Activated CD4-positive, alpha-beta T cell treated with anti-CD3 and anti-CD28 coated beads, Interleukin-2, amount 50 U/mL, for 24 hours (primary cell): ENCODE results near the gene AIFM3.
"Not testable (repeated sequence)": the region's sequence is repeated elsewhere in the genome, so short reads cannot be mapped to it uniquely, and the experiment has no call there.

Source experiments
- DNase-seq, 2 donors: peaks; one replicate each; pipeline ENCODE4 v3.0.0-alpha.2; 2020; ENCODE audit warnings: low read depth in 1 of 2, low spot score in 1 of 2

AIFM3 gene

DNA sequence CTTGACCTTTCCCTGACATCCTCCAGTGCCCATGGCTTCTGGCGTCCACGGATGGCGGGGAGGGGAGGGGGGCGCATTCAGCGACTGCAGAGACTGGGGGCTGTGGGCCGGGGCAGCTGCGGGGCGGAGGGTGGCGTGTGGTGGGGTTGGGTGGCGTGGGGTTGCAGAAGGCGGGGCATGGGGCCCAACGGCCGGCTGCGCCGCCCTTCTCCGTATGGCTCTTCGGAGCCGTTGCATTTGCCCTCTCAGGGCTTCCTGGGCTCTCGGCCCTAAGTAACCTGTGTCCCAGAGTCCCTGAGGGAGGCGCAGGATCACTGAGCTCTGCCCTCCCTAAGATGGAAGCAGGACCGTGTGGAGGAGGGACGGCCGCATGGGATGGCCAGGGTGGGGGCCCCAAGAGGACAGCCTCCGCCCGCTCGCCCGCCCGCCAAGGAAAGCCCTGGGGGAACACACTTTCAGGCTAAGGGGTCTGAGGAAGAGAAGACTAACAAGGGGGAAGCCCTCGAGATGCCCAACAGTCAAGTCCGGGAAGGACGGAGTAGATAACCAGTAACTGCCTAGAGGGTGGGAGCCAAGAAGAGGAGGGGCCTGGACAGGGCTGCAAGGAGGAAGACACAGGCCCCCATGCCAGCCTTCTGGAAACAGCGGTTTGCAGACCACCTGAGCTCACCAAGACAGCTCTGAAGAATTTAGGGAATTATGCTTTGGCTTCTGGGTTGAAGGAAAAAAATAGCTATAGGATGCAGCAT is 9.2 kb upstream of the AIFM3 start:
- DNase-seq = no peak

DNA sequence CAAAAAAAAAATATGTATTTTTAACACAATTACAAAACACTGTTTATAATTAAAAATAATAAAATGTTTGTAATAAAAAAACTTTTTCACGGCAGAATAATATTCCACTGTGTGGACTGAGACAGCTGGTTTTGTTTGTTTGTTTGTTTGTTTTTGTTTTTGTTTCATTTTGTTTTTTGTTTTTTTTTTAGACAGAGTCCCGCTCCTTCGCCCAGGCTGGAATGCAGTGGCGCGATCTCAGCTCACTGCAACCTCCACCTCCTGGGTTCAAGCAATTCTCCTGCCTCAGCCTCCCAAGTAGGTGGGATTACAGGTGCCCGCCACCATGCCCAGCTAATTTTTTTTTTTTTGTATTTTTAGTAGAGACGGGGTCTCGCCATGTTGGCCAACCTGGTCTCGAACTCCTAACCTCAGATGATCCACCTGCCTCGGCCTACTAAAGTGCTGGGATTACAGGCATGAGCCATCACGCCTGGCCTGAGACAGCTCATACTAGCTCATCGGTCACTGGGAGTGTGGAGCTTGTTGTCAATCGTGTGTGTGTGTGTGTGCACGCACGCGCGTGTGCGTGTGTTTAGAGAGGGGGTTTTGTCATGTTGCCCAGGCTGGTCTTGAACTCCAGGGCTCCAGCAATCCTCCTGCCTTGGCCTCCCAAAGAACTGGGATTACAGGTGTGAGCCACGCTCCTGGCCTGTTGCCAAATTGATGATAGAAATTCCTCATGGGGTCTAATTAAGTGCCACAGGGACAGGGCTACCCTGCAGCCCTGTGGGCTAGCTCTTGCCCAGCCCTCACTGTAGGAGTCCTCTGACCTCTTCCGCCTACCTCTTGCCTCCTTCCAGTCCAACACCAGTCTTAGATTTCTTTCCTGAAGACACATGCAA is 7.2 kb upstream of the AIFM3 start:
- DNase-seq = no peak

DNA sequence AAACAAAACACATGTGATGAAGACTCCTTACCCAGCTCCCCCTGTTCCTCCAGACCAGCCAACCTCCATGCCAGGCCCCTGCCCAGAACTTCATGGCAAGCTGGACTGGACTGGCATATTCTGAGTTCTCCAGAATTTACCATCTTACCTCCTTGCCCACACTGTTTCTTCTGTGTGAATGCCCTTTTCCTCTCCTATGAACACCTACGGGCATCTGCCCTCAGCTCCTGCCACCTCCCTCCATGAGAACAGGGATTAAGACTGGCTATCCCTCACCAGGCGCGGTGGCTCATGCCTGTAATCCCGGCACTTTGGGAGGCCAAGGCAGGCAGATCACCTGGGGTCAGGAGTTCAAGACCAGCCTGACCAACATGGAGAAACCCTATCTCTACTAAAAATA is 6.4 kb upstream of the AIFM3 start:
- DNase-seq = no peak

DNA sequence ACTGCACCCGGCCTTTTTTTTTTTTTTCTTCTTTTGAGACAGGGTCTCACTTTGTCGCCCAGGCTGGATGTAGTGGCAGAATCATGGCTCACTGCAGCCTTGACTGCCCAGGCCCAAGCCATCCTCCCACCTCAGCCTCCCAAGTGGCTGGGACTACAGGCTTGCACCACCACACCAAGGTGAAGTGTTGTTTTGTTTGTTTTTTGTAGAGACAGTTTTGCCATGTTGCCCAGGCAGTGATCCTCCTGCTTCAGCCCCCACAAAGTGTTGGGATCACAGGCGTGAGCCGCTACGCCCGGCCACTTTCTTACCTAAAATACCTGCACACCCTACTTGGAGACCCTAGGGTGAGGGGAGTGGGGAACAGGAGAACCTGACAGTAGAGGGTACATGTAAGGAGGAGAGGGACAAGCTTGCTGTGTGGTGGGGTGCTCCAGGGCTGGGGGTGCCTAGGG is 4.5 kb upstream of the AIFM3 start:
- no peak for DNase-seq

DNA sequence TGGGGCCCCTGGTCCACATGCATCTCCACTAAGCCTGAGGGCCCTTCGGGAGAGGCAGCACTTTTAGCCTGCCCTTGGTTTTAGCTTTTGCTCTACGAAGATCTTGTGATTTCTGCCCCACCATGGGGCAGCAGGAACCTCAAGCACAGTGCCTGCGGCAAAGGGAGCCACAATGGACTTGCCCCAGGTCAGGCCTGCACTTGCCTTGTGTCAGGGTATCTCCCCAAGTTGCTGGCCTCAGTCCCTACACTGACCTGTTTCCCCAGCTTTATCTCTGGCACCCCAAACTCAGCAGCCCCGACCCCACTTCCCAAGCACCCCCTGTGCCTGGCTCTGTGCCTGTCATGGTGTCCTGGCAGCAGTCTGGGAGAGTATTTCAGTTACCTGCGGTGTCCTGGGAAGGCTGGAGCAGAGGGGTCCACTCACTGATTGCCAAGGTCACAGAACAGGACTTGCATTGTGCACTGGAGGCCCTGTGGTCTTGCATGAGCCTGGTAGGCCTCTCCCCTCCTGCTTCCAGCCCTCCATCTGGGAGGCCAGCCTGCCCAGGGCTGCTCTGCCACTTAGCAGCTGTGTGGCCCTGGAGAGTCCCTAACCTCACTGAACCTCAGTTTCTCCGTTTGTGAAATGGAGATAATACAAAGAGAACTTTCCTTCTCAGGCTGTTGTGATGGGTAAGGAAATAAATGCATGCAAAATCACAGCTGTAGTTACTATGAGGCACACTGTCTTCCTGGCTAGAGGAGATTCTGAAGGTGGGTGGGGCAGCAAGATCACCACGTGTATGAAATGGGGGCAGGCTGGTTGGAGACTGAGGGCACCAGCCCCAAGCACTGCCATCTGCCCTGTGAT is 3.6 kb upstream of the AIFM3 start:
- DNase-seq = no peak

DNA sequence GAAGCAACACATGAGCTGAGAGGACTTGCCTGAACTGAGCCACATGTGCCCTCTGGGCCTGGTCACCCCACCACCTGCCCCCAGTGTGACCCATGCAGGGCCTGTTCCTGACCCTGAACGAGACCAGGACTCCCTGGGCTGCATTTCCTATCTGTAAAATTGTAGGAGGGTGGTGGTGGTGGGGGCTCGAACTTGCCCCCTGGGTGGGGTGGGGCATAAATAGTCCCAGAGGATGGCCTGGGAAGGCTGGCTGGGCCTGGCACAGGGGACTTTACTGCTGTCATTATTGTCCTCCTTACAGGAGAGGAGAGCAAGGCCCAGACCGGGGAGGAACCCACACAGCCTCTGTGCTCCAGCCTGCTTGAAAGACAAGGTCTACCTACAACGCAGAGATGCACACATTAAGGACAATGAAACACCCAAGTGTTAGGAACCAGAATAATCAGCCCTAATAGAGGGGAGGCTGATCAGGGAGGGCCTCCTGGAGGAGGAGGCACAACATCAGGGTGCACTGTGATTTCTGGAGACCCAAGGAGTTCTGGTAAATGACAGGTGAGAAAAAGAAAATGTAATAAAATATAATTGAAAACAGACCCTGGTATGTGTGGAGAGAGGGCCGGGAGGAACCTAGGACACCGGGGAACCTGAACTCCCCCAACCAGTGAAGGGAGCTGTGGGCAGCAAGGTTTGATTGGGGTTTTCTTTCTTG is 2.8 kb upstream of the AIFM3 start:
- DNase-seq = no peak

DNA sequence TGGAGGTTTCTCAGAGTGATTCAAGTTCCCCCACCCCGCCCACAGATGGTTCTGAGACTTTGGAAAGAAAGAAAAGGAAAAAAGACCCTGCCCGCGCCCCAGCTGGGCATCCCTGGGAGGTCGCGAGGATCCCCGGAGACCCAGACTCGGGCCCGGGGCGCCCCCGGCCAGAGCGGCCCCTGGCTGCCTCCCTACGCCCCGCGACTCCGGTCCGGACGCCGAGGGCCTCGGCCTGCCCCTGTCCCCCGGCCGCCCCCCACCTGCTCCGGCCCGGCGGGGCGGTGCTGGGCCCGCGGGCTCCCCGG is 2.3 kb upstream of the AIFM3 start:
- no peak for DNase-seq

DNA sequence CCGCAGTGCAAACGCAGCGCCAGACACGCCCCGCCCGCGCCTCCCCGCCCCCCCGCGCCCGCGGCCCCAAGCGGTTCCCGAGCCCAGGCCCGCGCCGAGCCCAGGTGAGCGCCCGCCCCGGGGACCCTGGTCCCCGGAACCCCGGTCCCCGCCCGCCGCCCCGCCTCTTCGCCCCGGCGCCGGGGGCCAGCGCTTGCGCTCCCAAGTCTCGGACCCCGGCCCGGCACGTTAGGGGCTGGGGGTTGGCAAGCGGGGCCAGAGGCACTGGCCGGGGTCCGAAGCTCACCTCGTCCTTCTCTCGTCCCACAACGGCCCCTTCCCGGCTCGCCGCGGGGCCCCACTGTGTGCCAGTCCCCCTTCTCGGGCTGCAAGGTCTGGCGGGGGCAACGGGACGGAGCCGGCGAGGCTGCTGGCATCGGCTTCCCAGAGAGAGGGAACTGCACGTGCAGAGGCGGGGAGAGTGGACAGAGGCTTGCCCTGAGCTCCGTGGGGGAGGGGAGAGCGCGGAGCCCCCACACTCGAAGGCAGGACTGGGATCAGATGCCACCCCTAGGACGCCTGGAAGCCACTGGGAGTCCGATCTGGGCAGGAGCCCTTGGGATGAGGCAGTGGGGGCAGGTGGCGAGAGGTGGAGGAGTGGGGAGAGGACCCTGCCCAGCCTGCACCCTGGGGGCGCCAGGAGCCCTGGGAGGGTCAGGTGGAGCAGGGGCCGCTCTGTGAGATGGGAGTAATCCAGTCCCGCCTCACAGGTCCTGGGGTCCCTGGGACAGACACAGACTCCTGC is 1.8 kb upstream of the AIFM3 start:
- DNase-seq = no peak

DNA sequence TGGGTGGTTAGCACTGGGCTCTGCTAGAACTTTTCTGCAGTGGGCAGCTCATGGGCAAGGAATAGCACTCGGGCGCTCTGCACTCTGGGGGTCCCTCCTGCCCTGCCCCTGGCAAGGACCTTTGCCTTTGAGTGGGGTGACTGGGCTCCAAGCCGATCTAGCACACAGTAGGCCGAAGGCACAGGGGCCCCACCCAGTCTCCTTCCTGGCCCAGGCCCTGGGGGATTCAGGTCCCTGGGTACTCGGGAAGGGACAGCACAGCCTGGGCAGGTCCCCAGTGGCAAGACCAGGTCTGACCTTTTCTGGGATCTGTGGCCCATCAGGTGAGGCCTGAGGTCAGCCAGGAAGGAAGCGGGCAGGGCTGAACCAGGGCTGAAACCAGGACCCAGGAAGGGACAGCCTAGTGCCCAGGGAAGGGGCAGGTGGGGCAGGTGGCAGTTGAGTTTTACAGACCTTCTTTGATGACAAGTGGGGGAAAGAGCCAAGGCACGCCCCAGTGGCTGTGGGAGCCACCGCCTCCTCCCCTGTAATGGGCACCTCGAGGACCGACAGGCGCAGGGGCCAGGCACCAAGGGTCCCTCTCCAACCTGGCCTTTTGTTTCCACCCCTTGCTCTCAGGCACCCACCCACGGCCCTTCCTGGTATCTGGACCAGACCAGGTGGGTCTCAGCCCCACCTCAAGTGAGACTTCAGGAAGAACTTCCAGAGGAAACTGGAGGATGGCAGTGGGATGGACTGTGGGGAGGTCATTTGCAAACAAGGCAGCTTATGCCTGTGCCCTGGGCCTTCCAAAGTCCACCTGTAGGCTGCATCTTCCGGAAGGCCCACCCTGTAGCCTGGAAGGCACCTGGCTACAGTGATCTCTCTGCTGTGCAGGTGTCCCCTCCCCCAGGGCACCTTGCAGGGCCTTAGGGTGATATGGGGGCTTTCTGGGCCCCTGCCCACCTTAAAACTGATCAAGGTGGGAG is 883 bp upstream of the AIFM3 start:
- DNase-seq = no peak

DNA sequence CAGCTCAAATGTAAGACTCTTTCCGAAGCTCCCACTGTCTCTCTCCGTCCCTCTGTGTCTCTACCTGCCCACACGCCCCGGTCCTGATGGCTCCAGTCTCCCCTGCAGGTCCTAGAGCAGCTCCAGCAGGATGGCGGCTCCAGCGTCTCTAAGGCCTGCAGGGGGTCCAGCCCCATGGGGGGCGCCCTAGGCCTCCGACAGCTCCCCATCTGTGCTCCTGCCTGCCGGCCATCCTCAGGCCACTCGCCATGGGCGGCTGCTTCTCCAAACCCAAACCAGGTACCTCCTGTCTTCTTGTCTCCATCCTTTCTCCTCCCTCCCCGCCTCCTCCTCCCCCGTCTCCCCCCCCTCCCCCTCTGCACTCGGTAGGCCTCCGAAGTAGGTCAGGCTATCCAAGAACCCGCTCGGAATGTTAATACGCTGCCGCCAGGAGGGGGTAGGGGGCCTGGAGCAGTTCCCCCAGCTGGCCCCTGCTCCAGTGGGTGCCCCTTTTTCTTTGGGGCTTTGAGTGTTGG is 699 bp downstream of the AIFM3 start:
- no peak for DNase-seq

DNA sequence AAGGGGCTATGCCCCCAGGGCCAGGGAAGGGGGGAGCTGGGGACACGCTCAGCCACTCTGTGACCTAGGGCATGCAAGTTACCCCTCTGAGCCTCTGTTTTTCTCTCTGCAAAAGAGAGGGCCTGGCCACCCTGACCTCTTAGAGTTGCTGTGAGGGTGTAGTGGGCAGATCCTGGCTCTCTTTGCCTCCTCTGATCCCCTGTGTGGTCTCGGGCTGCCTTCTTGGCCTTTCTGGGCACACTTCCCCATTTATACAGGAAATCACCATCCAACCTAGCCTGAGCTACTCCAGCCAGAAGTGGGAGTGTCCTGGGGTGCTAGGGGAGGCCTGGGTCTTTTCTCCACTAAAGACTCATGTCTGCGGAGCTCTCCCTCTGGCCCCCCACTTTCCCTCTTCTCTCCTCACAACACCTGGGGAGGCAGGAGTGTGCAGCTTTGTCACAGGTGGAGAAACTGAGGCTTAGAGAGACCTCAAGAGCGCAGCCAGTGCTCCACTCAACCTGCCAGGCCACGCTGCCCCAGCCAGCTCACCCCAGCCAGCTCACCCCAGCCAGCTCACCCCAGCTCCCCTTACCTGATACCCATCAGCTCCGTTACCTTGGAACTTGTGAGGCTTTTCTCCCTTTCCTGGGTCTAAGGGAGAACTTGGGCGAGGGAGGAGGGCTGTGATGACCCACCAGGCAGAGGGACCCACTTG is 1.4 kb downstream of the AIFM3 start:
- DNase-seq = no peak

DNA sequence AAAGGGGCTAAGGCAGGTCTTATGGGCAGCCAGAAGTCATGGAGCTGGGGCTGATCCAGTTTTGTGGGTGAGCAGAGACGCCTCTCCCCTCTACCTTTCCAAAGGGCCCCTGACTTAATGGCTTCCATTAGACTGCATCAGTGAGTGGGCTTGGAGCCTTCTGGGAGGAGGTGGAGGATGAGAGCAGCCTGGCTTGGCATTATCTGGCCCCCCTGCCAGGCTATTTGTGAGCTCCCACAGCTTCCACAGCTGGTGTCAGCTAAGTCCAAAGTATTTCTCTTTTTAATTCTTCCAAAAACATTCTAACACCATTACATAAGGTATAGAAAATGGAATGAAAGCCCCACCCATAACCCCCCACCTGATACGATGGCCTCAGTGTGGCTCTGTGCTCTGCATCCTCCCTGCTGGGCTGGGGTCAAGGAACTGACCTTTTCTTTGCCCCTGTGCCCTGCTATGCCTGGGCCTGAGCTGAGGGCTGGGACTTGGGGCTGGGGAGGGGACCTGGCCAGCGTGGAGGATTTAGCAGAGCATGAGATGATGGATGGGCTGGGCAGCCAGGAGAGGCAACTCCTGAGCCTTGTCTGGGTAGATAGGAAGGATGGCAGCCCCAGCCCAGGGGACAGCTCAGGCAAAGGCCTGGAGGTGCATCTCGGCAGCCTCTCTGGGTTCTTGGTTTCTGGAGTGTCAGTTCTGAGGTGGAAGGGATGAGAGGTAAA is 4.0 kb downstream of the AIFM3 start:
- DNase-seq = no peak

DNA sequence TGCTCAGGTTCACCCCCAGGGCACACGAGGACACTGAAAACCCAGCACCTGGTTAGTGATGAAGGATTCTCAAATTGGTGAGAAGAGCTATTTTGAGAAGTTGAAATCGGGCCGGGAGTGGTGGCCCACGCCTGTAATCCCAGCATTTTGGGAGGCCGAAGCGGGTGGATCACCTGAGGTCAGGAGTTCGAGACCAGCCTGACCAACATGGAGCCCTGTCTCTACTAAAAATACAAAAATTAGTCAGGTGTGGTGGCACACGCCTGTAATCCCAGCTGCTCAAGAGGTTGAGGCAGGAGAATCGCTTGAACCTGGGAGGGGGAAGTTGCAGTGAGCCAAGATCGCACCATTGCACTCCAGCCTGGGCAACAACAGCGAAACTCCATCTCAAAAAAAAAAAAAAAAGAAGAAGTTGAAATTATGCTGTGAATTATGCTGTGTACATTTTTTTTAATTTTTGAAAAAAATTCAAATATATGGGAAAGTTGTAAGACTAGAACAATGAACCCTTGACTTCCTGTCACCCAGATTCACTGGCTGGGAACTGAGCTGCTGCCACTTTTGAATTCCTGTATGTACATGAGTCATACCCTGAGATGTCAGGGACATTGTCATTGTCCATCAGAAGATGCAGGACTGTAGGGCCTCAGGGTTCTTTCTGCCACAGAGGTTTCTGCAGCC is 5.1 kb downstream of the AIFM3 start:
- DNase-seq = not testable (repeated sequence)

DNA sequence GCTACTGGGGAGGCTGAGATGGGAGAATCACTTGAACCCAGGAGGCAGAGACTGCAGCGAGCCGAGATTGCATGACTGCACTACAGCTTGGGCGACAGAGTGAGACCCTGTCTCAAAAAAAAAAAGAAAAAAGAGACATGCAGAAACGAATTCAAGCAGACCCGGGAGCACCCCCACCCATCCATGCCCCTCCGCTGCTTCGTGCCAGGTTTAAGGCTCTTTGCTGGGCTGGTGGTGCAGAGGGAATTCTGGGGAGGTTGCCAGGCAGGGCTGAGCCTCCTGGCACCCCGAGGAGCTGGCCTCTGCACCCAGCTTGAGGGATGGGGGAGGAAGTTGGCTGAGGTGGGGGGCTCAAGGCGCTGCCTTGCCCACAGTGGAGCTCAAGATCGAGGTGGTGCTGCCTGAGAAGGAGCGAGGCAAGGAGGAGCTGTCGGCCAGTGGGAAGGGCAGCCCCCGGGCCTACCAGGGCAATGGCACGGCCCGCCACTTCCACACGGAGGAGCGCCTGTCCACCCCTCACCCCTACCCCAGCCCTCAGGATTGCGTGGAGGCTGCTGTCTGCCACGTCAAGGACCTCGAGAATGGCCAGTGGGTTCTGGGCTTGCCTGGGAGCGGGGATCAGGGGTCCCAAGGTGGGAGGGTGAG is 6.0 kb downstream of the AIFM3 start:
- no peak for DNase-seq

DNA sequence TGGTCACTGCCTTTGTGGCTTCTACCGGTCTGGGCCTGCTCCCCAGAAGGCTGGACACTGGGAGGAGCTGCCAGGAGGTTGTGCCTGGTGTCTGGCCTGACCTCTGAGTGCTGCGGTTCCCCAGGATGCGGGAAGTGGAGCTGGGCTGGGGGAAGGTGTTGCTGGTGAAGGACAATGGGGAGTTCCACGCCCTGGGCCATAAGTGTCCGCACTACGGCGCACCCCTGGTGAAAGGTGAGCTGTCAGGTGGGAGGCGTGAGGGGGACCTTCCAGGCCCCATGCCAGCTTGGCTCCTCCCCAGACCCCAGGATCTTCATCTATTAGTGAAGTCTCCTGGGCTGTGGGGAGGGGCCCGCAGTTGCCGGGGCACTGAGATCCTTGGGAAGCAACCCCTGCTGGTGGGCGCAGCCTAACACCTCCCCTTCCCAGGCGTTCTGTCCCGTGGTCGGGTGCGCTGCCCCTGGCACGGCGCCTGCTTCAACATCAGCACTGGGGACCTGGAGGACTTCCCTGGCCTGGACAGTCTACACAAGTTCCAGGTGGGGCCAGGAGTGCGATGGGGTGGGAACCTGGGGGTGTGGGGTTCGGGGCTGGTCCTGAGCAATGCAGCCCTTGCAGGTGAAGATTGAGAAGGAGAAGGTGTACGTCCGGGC is 6.7 kb downstream of the AIFM3 start:
- no peak for DNase-seq

DNA sequence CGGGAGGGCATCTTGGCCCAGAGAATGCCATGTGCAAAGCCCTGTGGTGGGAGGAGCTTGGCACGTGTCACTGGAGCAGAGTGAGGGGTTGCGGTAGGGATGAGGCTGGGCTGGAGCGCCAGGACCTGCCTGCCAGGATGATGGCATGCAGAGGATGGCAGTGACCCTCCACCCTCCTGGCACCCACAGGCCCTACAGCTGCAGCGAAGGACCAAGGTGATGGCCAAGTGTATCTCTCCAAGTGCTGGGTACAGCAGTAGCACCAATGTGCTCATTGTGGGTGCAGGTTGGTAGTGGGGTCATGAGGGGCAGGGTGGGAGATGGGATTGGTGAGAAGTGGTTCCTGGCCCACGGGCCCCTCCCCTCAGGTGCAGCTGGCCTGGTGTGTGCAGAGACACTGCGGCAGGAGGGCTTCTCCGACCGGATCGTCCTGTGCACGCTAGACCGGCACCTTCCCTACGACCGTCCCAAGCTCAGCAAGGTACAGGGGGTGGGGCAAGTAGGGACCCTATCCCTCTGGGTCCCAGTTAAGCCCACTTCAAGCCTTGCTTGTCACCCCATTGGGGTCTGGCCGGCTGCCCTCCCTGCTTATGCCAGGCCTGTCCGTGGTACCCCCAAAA is 7.4 kb downstream of the AIFM3 start:
- no peak for DNase-seq
